ENCODE measurements around the gene TINAG. TPM values are rescaled to one million over a fixed set of nuclear protein-coding genes. Genes with fewer than 3 reads are reported as not detected.

The TINAG gene
- total RNA-seq, 2 donors from 2014 or later, result not detected

DNA sequence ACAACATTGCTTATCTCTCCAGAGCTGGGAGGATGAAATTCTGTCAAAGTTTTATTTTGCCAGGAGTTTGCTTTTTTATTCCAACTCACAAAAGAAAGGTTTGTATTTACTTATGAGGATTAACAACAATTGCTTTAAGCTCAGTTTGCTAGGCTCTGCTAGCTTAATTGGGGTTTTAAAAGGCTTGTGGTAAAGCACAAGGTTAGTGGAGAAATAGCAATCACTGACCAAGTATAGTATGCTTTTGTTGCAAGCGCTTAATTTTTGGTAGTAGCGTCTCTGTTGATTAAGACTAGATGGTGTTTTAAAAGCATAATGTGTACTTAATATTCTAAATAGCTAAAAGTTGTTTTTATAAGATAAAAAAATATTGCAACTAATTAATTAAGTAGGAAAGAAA lies 45.7 kb downstream of the TINAG start:
- H3K36me3 Mint-ChIP-seq (ENCODE audit: low read depth), result no peaks in the 10 kb centered on the region
- H3K27me3 Mint-ChIP-seq (ENCODE audit: insufficient read depth), result no peaks in the 10 kb centered on the region
- H3K9me3 Mint-ChIP-seq, result no peaks in the 10 kb centered on the region
- no peak for DNase-seq
- H3K27ac ChIP-seq (ENCODE audit: low read depth, low read length), result no peak overlapping the region
- no peak overlapping the region for H3K4me3 ChIP-seq (ENCODE audit: low read length)
- H3K36me3 ChIP-seq (ENCODE audit: control insufficient read depth, insufficient read depth, low read length), result no peaks in the 10 kb centered on the region
- H3K4me1 Mint-ChIP-seq, result no peaks in the 10 kb centered on the region
- H3K27me3 ChIP-seq (ENCODE audit: control insufficient read depth, insufficient read depth, low read length, poor library complexity, severe bottlenecking), result no peaks in the 10 kb centered on the region
- H3K4me1 ChIP-seq (ENCODE audit: control insufficient read depth, insufficient read depth, low read length), result no peaks in the 10 kb centered on the region
- no peak overlapping the region for H3K9ac ChIP-seq (ENCODE audit: extremely low read depth, low read length, poor library complexity, severe bottlenecking)
- TF ChIP-seq, protein P1, sequence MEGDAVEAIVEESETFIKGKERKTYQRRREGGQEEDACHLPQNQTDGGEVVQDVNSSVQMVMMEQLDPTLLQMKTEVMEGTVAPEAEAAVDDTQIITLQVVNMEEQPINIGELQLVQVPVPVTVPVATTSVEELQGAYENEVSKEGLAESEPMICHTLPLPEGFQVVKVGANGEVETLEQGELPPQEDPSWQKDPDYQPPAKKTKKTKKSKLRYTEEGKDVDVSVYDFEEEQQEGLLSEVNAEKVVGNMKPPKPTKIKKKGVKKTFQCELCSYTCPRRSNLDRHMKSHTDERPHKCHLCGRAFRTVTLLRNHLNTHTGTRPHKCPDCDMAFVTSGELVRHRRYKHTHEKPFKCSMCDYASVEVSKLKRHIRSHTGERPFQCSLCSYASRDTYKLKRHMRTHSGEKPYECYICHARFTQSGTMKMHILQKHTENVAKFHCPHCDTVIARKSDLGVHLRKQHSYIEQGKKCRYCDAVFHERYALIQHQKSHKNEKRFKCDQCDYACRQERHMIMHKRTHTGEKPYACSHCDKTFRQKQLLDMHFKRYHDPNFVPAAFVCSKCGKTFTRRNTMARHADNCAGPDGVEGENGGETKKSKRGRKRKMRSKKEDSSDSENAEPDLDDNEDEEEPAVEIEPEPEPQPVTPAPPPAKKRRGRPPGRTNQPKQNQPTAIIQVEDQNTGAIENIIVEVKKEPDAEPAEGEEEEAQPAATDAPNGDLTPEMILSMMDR (conservative IDR thresholded peaks at IDR 0.05), result no peak
- H3K4me3 Mint-ChIP-seq, result no peak overlapping the region
- no peaks in the 10 kb centered on the region for H3K9me3 ChIP-seq (ENCODE audit: control insufficient read depth, low read length)
- 94% methylated on average over 2 of the region's 2 CpGs; no CpG with 5 or more reads in 1 of the 2 experiments for WGBS, 2 experiments (ENCODE audit: insufficient coverage in 1 of 2, insufficient read length in 1 of 2)
- H3K27ac Mint-ChIP-seq, result no peak overlapping the region

GRCh38 chr6:54354608-54355007 lies 46.4 kb downstream of the TINAG start:
- no peak overlapping the region for H3K9ac ChIP-seq (ENCODE audit: extremely low read depth, low read length, poor library complexity, severe bottlenecking)
- Mint-ChIP-seq H3K4me3 (no peak overlapping the region), H3K27me3 (ENCODE audit: insufficient read depth) (no peaks in the 10 kb centered on the region), H3K4me1 (no peaks in the 10 kb centered on the region), H3K27ac (no peak overlapping the region), H3K9me3 (no peaks in the 10 kb centered on the region), H3K36me3 (ENCODE audit: low read depth) (no peaks in the 10 kb centered on the region)
- no peak for DNase-seq
- no peak overlapping the region for H3K27ac ChIP-seq (ENCODE audit: low read depth, low read length)
- TF ChIP-seq, protein P1 (conservative IDR thresholded peaks at IDR 0.05), result no peak
- H3K27me3 ChIP-seq (ENCODE audit: control insufficient read depth, insufficient read depth, low read length, poor library complexity, severe bottlenecking), result no peaks in the 10 kb centered on the region
- no peaks in the 10 kb centered on the region for H3K9me3 ChIP-seq (ENCODE audit: control insufficient read depth, low read length)
- no peaks in the 10 kb centered on the region for H3K36me3 ChIP-seq (ENCODE audit: control insufficient read depth, insufficient read depth, low read length)
- H3K4me3 ChIP-seq (ENCODE audit: low read length), result no peak overlapping the region
- 100% methylated on average over 1 of the region's 2 CpGs; no CpG with 5 or more reads in 1 of the 2 experiments for WGBS, 2 experiments (ENCODE audit: insufficient coverage in 1 of 2, insufficient read length in 1 of 2)
- no peaks in the 10 kb centered on the region for H3K4me1 ChIP-seq (ENCODE audit: control insufficient read depth, insufficient read depth, low read length)

- Mint-ChIP-seq H3K4me3 (no peak overlapping the region), H3K27ac (no peak overlapping the region), H3K9me3 (no peaks in the 10 kb centered on the region), H3K36me3 (ENCODE audit: low read depth) (no peaks in the 10 kb centered on the region), H3K27me3 (ENCODE audit: insufficient read depth) (no peaks in the 10 kb centered on the region), H3K4me1 (no peaks in the 10 kb centered on the region)
- no peaks in the 10 kb centered on the region for H3K9me3 ChIP-seq (ENCODE audit: control insufficient read depth, low read length)
- DNase-seq, result no peak
- H3K4me1 ChIP-seq (ENCODE audit: control insufficient read depth, insufficient read depth, low read length), result no peaks in the 10 kb centered on the region
- H3K27ac ChIP-seq (ENCODE audit: low read depth, low read length), result no peak overlapping the region
- H3K36me3 ChIP-seq (ENCODE audit: control insufficient read depth, insufficient read depth, low read length), result no peaks in the 10 kb centered on the region
- H3K27me3 ChIP-seq (ENCODE audit: control insufficient read depth, insufficient read depth, low read length, poor library complexity, severe bottlenecking), result no peaks in the 10 kb centered on the region
- TF ChIP-seq, protein P1 (conservative IDR thresholded peaks at IDR 0.05), result no peak
- no peak overlapping the region for H3K9ac ChIP-seq (ENCODE audit: extremely low read depth, low read length, poor library complexity, severe bottlenecking)
- WGBS, 2 experiments (ENCODE audit: insufficient coverage in 1 of 2, insufficient read length in 1 of 2), result 82 to 89% methylated on average over 1 of the region's 1 CpG
- H3K4me3 ChIP-seq (ENCODE audit: low read length), result no peak overlapping the region
These were observed 48.9 kb downstream of the TINAG start for GRCh38 chr6:54357141-54357540.

All from endodermal cell (in vitro differentiated cells).